Thyroid gland (tissue), 4 donors: ENCODE data around the gene MGLL.

Experiments
- POLR2A ChIP-seq, 2 donors: fragments of 450-650 bp; IDR thresholded peaks; one replicate each; pipeline ENCODE4 v1.6.1; 2017; ENCODE audit warnings: antibody characterized with exemption in 2 of 2, mild to moderate bottlenecking in 2 of 2, moderate library complexity in 1 of 2
- TF ChIP-seq, protein P1 (sequence below), 6 experiments: fragments of 200-600 bp in 3 of 6; fragments of 450-650 bp in 3 of 6; sonication (generic) in 3 of 6; IDR thresholded peaks; one replicate each; pipeline ENCODE4 v1.5.1; 2016 to 2019; ENCODE audit warnings: antibody characterized with exemption in 6 of 6, mild to moderate bottlenecking in 2 of 6, inconsistent platforms in 1 of 6, moderate library complexity in 1 of 6

DNA sequence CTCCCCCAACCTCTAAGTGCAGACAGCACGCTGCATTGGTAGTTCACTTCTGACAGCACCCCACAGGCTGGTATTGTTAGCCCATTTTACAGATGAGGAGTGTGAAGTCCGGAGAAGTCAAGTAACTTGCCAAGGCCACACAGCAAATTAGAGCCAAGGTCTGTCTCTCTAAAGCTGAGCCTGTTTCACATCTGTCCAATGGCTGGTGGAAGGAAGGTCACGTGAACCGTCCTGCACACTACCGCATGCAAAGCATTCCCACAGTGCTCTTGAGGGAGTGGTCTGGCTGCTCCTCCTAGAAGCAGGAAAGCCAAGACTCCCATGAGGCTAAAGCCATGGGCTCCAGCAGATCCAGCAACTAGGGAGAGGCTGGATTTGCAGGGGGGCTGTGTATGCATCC is 50.0 kb downstream of the MGLL start:
- TF ChIP-seq, protein P1, sequence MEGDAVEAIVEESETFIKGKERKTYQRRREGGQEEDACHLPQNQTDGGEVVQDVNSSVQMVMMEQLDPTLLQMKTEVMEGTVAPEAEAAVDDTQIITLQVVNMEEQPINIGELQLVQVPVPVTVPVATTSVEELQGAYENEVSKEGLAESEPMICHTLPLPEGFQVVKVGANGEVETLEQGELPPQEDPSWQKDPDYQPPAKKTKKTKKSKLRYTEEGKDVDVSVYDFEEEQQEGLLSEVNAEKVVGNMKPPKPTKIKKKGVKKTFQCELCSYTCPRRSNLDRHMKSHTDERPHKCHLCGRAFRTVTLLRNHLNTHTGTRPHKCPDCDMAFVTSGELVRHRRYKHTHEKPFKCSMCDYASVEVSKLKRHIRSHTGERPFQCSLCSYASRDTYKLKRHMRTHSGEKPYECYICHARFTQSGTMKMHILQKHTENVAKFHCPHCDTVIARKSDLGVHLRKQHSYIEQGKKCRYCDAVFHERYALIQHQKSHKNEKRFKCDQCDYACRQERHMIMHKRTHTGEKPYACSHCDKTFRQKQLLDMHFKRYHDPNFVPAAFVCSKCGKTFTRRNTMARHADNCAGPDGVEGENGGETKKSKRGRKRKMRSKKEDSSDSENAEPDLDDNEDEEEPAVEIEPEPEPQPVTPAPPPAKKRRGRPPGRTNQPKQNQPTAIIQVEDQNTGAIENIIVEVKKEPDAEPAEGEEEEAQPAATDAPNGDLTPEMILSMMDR (IDR thresholded peaks at IDR 0.05) = no peak
- TF ChIP-seq POLR2A (IDR thresholded peaks at IDR 0.05) = no peak
